ENCODE data around the gene IL4I1. TPM values are rescaled to one million over a fixed set of nuclear protein-coding genes. Genes with fewer than 3 reads are reported as not detected.

The IL4I1 gene
- total and polyA plus RNA-seq, 4 donors: 0.08 to 0.75 (median 0.23) TPM

DNA sequence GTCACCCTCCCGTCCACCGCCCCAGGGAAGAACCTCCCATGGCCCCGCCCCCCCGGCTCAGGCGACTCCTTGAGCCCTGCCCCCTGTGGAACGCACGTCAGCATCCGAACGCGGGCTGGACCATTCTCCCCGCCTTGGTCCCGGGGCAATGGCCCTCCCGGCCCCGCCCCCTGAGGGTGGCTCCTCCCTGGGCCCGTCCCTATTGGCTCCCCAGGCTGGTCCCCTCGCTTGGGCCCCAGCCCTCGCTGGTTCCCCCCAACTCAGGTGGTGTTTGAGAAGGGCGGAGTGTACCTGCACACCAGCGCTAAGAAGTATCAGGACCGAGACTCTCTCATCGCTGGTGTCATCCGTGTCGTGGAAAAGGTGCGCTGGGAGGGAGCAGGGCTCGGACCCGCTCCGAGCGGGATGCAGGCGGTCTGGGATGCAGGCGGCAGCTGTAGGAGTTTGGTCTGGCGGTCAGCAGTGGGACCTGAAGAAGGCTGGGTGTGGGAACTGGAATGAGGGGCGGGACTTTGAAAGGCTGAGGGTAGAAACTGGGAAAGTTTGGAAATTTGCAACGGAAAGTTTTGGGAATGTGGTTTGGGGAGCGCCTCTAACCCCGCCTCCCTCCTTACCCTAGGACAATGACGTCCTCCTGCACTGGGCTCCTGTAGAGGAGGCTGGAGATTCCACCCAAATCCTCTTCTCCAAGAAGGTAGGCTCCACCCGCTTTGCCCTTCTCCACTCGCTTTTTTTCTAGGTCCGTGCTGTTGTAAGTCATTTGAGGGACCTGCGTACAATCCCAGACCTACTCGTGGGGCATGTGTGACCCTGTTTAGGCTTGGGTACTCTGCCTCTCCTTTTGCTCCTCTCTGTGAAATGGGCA, 18.6 kb downstream of the IL4I1 start:
- DNase-seq (ENCODE audit: low spot score): peak; percentile 99
- WGBS: 10% methylated on average over 41 of the region's 41 CpGs
- H3K9ac ChIP-seq (ENCODE audit: low read depth in 1 of 2, low read length in 2 of 2): peak overlapping the region; percentile 68 to 87
- peak overlapping the region; percentile 58 to 76 (median 65) for H3K4me3 ChIP-seq (ENCODE audit: low read depth in 1 of 3, low read length in 3 of 3)
- no peaks in the 10 kb centered on the region for H3K9me3 ChIP-seq (ENCODE audit: control insufficient read depth in 4 of 4, low read length in 3 of 4)
- TF ChIP-seq FOXA2 (IDR thresholded peaks at IDR 0.05): no peak
- TF ChIP-seq, protein P1, sequence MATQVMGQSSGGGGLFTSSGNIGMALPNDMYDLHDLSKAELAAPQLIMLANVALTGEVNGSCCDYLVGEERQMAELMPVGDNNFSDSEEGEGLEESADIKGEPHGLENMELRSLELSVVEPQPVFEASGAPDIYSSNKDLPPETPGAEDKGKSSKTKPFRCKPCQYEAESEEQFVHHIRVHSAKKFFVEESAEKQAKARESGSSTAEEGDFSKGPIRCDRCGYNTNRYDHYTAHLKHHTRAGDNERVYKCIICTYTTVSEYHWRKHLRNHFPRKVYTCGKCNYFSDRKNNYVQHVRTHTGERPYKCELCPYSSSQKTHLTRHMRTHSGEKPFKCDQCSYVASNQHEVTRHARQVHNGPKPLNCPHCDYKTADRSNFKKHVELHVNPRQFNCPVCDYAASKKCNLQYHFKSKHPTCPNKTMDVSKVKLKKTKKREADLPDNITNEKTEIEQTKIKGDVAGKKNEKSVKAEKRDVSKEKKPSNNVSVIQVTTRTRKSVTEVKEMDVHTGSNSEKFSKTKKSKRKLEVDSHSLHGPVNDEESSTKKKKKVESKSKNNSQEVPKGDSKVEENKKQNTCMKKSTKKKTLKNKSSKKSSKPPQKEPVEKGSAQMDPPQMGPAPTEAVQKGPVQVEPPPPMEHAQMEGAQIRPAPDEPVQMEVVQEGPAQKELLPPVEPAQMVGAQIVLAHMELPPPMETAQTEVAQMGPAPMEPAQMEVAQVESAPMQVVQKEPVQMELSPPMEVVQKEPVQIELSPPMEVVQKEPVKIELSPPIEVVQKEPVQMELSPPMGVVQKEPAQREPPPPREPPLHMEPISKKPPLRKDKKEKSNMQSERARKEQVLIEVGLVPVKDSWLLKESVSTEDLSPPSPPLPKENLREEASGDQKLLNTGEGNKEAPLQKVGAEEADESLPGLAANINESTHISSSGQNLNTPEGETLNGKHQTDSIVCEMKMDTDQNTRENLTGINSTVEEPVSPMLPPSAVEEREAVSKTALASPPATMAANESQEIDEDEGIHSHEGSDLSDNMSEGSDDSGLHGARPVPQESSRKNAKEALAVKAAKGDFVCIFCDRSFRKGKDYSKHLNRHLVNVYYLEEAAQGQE (IDR thresholded peaks at IDR 0.05): peak; percentile 24
- TF ChIP-seq HNF4A (conservative IDR thresholded peaks at IDR 0.05): peak in 1 of 2 donors; percentile 11
- TF ChIP-seq TAF1 (conservative IDR thresholded peaks at IDR 0.05): no peak
- peak; percentile 61 to 82 for TF ChIP-seq RXRA (IDR thresholded peaks at IDR 0.05)
- TF ChIP-seq SP1 (IDR thresholded peaks at IDR 0.05): peak; percentile 54
- peak overlapping the region; percentile 92 to 96 for H3K27ac ChIP-seq (ENCODE audit: low read depth in 1 of 2, low read length in 2 of 2)
- no peaks in the 10 kb centered on the region for H3K27me3 ChIP-seq (ENCODE audit: control insufficient read depth in 4 of 4, insufficient read depth in 4 of 4, low read length in 3 of 4)
- H3K4me1 ChIP-seq (ENCODE audit: control insufficient read depth in 4 of 4, insufficient read depth in 4 of 4, low read length in 3 of 4): peaks cover 2 to 37% (median 23%) of the 10 kb centered on the region in 4 donors
- H3K36me3 ChIP-seq (ENCODE audit: control insufficient read depth in 4 of 4, insufficient read depth in 3 of 4, low read depth in 1 of 4, low read length in 3 of 4): peaks cover 22 to 31% (median 30%) of the 10 kb centered on the region in 4 donors

DNA sequence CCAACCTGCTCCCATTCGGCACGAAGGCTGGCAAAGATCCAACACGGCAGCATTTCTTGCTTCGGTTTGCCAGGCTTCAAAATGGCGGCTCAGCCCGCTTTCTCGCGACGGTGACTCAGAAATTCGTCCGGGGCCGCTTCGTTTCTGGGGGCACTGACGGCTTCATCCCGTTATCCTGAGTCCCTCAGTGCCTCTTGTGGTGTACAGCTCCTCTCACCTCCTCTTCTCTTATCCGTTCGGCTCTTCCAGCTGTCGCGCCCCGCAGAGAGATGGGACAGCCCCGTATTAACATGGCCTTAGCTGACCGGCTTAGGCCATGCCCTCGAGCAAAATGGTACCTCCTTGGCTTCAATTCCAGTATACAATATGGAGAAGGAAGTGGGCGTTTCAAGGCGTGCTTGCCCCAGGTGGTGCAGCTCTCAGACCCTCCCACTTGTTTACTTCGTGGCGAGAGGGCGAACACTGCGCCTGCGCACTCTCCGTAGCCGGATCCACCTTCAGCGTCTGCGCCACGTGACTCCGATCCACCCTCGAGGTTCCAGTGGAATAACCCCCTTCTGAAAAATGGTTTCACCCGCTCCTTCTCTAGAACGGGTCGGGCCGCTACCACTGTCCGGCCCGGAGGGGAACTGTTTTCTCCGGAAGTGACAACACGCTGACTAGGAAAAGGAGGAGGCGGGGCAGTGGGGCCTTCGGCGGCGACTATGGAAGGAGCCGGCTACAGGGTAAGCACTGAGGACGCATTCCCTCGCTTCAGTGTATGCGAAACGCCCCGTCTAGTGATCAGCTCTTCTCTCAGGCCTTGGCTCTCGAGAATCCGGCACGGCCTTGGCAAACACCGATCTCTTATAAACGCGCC, 19.4 kb downstream of the IL4I1 start, which contains the start of the genes AKT1S1 and TBC1D17:
Gene AKT1S1 (minus strand): TSS at position 336 of the 859 bp plus-strand sequence. CDS start 4,060 bp downstream, outside the sequence.
Gene TBC1D17 (plus strand): TSS at position 683 of the 859 bp plus-strand sequence. CDS start 22 bp downstream, at position 705.
- Histone ChIP-seq H3K4me3 (ENCODE audit: low read depth in 1 of 3, low read length in 3 of 3) (peak within 1 kb of the TSS; percentile 88 to 93 (median 89)), H3K4me1 (ENCODE audit: control insufficient read depth in 4 of 4, insufficient read depth in 4 of 4, low read length in 3 of 4) (peaks cover 2 to 37% (median 23%) of the 10 kb centered on the region in 4 donors), H3K9me3 (ENCODE audit: control insufficient read depth in 4 of 4, low read length in 3 of 4) (no peaks in the 10 kb centered on the region), H3K27me3 (ENCODE audit: control insufficient read depth in 4 of 4, insufficient read depth in 4 of 4, low read length in 3 of 4) (no peaks in the 10 kb centered on the region), H3K36me3 (ENCODE audit: control insufficient read depth in 4 of 4, insufficient read depth in 3 of 4, low read depth in 1 of 4, low read length in 3 of 4) (peaks cover 15 to 24% (median 23%) of the 10 kb centered on the region in 4 donors), H3K27ac (ENCODE audit: low read depth in 1 of 2, low read length in 2 of 2) (peak within 1 kb of the TSS; percentile 92 to 97), H3K9ac (ENCODE audit: low read depth in 1 of 2, low read length in 2 of 2) (peak within 1 kb of the TSS; percentile 93 to 100)
- WGBS: under 1% methylated on average over 61 of the region's 61 CpGs
- peak; percentile 95 for DNase-seq (ENCODE audit: low spot score)
- TF ChIP-seq GABPA (IDR thresholded peaks at IDR 0.05 in 1 of 2, conservative IDR thresholded peaks at IDR 0.05 in 1 of 2) (peak; percentile 82 to 93), RAD21 (IDR thresholded peaks at IDR 0.05) (no peak), FOXA2 (IDR thresholded peaks at IDR 0.05) (peak; percentile 75), HNF4G (IDR thresholded peaks at IDR 0.05) (no peak), YY1 (IDR thresholded peaks at IDR 0.05) (peak; percentile 98), NR2F2 (IDR thresholded peaks at IDR 0.05) (peak; percentile 47), RXRA (IDR thresholded peaks at IDR 0.05) (peak; percentile 60 to 68), FOXA1 (IDR thresholded peaks at IDR 0.05) (peak; percentile 87), EGR1 (IDR thresholded peaks at IDR 0.05; ENCODE audit: low read depth in 2 of 2) (peak; percentile 72 to 88), SP1 (IDR thresholded peaks at IDR 0.05) (peak; percentile 66), HNF4A (conservative IDR thresholded peaks at IDR 0.05) (peak; percentile 11 to 26), TAF1 (conservative IDR thresholded peaks at IDR 0.05) (no peak), JUND (IDR thresholded peaks at IDR 0.05) (peak; percentile 53 to 90)
- TF ChIP-seq, protein P2, sequence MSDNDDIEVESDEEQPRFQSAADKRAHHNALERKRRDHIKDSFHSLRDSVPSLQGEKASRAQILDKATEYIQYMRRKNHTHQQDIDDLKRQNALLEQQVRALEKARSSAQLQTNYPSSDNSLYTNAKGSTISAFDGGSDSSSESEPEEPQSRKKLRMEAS (IDR thresholded peaks at IDR 0.05): peak; percentile 98
- TF ChIP-seq, protein P3, sequence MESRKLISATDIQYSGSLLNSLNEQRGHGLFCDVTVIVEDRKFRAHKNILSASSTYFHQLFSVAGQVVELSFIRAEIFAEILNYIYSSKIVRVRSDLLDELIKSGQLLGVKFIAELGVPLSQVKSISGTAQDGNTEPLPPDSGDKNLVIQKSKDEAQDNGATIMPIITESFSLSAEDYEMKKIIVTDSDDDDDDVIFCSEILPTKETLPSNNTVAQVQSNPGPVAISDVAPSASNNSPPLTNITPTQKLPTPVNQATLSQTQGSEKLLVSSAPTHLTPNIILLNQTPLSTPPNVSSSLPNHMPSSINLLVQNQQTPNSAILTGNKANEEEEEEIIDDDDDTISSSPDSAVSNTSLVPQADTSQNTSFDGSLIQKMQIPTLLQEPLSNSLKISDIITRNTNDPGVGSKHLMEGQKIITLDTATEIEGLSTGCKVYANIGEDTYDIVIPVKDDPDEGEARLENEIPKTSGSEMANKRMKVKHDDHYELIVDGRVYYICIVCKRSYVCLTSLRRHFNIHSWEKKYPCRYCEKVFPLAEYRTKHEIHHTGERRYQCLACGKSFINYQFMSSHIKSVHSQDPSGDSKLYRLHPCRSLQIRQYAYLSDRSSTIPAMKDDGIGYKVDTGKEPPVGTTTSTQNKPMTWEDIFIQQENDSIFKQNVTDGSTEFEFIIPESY (IDR thresholded peaks at IDR 0.05): peak; percentile 87
- TF ChIP-seq, protein P4, sequence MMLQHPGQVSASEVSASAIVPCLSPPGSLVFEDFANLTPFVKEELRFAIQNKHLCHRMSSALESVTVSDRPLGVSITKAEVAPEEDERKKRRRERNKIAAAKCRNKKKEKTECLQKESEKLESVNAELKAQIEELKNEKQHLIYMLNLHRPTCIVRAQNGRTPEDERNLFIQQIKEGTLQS (IDR thresholded peaks at IDR 0.05): peak; percentile 72
- TF ChIP-seq, protein P1 (IDR thresholded peaks at IDR 0.05): no peak

Data from liver (tissue), 9 donors.